ENCODE results near the gene GALNT9.

DNA sequence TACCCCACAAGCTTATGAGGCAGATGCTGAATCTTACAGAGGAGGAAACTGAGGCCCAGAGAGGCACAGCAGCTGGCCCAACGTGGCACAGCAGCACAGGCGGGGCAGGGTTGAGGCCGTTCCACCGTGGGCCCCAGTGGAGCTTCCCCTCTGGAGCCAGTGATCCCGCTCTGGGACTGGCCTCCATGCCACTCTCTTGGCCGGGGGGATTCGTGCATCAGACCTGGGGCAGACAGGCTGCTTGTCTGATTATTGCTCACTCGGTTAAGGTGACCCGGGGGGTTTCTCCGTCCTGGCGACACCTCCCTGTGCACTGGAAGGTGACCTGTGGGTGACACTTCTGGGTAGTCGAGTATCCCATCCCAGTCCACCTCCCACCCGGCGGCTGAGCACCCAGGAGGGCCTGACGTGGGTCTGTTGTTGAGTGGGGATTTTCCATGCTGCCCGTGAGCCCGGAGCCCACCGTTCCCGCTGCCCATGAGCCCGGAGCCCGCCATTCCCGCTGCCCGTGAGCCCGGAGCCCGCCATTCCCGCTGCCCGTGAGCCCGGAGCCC is 157.3 kb downstream of the GALNT9 start:
- TF ChIP-seq EZH2 (IDR thresholded peaks at IDR 0.05; ENCODE audit: insufficient read depth, poor library complexity, severe bottlenecking) (no peak), EZH2phosphoT487 (IDR thresholded peaks at IDR 0.05; ENCODE audit: insufficient read depth, low read depth) (no peak)
